ENCODE results near the gene FBXO10. TPM values are rescaled to one million over a fixed set of nuclear protein-coding genes. Genes with fewer than 3 reads are reported as not detected.

FBXO10 gene
- total RNA-seq, 2 experiments from 2014 or later, result 9.4 to 13.2 TPM

GRCh38 chr9:37507566-37508134 is 68.5 kb downstream of the FBXO10 start:
- H3K9me2 ChIP-seq (ENCODE audit: insufficient read depth, low read length), result no peaks in the 10 kb centered on the region
- H3K79me2 ChIP-seq (ENCODE audit: insufficient read depth, low read depth, low read length), result no peaks in the 10 kb centered on the region
- no TSS peak for BruUV-seq (replicated peaks)
- no peak for DNase-seq (ENCODE audit: low spot score)
- H3K4me3 ChIP-seq (ENCODE audit: low read depth, low read length, poor library complexity, severe bottlenecking), result no peak overlapping the region
- peaks cover 62% of the 10 kb centered on the region for H3K36me3 ChIP-seq (ENCODE audit: insufficient read depth, low read length)
- ChIA-PET CTCF (ENCODE audit: unreplicated experiment) (interaction anchor here (0.6 kb wide), 1 partner anchor 13 kb away, joined by 3 read pairs; no protein-coding TSS in a partner anchor), POLR2A (no interaction called here)
- H3K27ac ChIP-seq (ENCODE audit: low read depth, low read length, poor library complexity, severe bottlenecking), result no peak overlapping the region
- peaks cover 4% of the 10 kb centered on the region for H3K4me1 ChIP-seq (ENCODE audit: insufficient read depth, low read length, poor library complexity, severe bottlenecking)
- no peak overlapping the region for H2AFZ ChIP-seq (ENCODE audit: low read length)
- intact Hi-C loops (cut with micrococcal nuclease; ENCODE audit: unreplicated experiment), result no loop called here
- TF ChIP-seq CTCF (conservative IDR thresholded peaks at IDR 0.05; ENCODE audit: low read length), result no peak
- TF ChIP-seq EZH2phosphoT487 (IDR thresholded peaks at IDR 0.05; ENCODE audit: borderline replicate concordance, low read depth, low read length), result no peak
- H4K20me1 ChIP-seq (ENCODE audit: insufficient read depth, low read length), result no peaks in the 10 kb centered on the region
- H3K4me2 ChIP-seq (ENCODE audit: low read length), result no peak overlapping the region
- H3K9me3 ChIP-seq (ENCODE audit: low read length), result no peaks in the 10 kb centered on the region

- H4K20me1 ChIP-seq (ENCODE audit: insufficient read depth, low read length), result no peaks in the 10 kb centered on the region
- TF ChIP-seq EZH2phosphoT487 (IDR thresholded peaks at IDR 0.05; ENCODE audit: borderline replicate concordance, low read depth, low read length) (no peak), CTCF (conservative IDR thresholded peaks at IDR 0.05; ENCODE audit: low read length) (no peak)
- no peak overlapping the region for H3K4me2 ChIP-seq (ENCODE audit: low read length)
- H3K9me3 ChIP-seq (ENCODE audit: low read length), result no peaks in the 10 kb centered on the region
- H3K4me3 ChIP-seq (ENCODE audit: low read depth, low read length, poor library complexity, severe bottlenecking), result no peak overlapping the region
- H3K36me3 ChIP-seq (ENCODE audit: insufficient read depth, low read length), result peaks cover 93% of the 10 kb centered on the region
- no peaks in the 10 kb centered on the region for H3K9me2 ChIP-seq (ENCODE audit: insufficient read depth, low read length)
- BruUV-seq (replicated peaks), result no TSS peak
- intact Hi-C loops (cut with micrococcal nuclease; ENCODE audit: unreplicated experiment), result no loop called here
- no peaks in the 10 kb centered on the region for H3K79me2 ChIP-seq (ENCODE audit: insufficient read depth, low read depth, low read length)
- H2AFZ ChIP-seq (ENCODE audit: low read length), result no peak overlapping the region
- no peaks in the 10 kb centered on the region for H3K4me1 ChIP-seq (ENCODE audit: insufficient read depth, low read length, poor library complexity, severe bottlenecking)
- POLR2A ChIA-PET, result interaction anchor here (0.6 kb wide), 1 partner anchor 9 kb away, joined by 4 read pairs; no protein-coding TSS in a partner anchor
- CTCF ChIA-PET (ENCODE audit: unreplicated experiment), result no interaction called here
- DNase-seq (ENCODE audit: low spot score), result no peak
- no peak overlapping the region for H3K27ac ChIP-seq (ENCODE audit: low read depth, low read length, poor library complexity, severe bottlenecking)
Measured at GRCh38 chr9:37504605-37505004, 71.6 kb downstream of the FBXO10 start.

GRCh38 chr9:37503736-37504135 is 72.4 kb downstream of the FBXO10 start:
- CTCF ChIA-PET (ENCODE audit: unreplicated experiment), result no interaction called here
- BruUV-seq (replicated peaks), result no TSS peak

More at GRCh38 chr9:37503736-37504135, 72.4 kb downstream of the FBXO10 start:
- intact Hi-C loops (cut with micrococcal nuclease; ENCODE audit: unreplicated experiment), result no loop called here
- no peaks in the 10 kb centered on the region for H3K9me3 ChIP-seq (ENCODE audit: low read length)
- TF ChIP-seq CTCF (conservative IDR thresholded peaks at IDR 0.05; ENCODE audit: low read length) (no peak), EZH2phosphoT487 (IDR thresholded peaks at IDR 0.05; ENCODE audit: borderline replicate concordance, low read depth, low read length) (no peak)
- peaks cover 98% of the 10 kb centered on the region for H3K36me3 ChIP-seq (ENCODE audit: insufficient read depth, low read length)
- H3K4me1 ChIP-seq (ENCODE audit: insufficient read depth, low read length, poor library complexity, severe bottlenecking), result no peaks in the 10 kb centered on the region
- H3K27ac ChIP-seq (ENCODE audit: low read depth, low read length, poor library complexity, severe bottlenecking), result no peak overlapping the region
- POLR2A ChIA-PET, result interaction anchor here (0.7 to 1.7 kb wide), 2 partner anchors 18 to 81 kb away, joined by 3 to 6 read pairs; partner anchors contain the start of genes GRHPR and POLR1E
- DNase-seq (ENCODE audit: low spot score), result no peak
- H3K9me2 ChIP-seq (ENCODE audit: insufficient read depth, low read length), result no peaks in the 10 kb centered on the region
- H3K4me3 ChIP-seq (ENCODE audit: low read depth, low read length, poor library complexity, severe bottlenecking), result no peak overlapping the region
- no peaks in the 10 kb centered on the region for H3K79me2 ChIP-seq (ENCODE audit: insufficient read depth, low read depth, low read length)
- H3K4me2 ChIP-seq (ENCODE audit: low read length), result no peak overlapping the region
- no peak overlapping the region for H2AFZ ChIP-seq (ENCODE audit: low read length)
- H4K20me1 ChIP-seq (ENCODE audit: insufficient read depth, low read length), result no peaks in the 10 kb centered on the region
